ENCODE measurements around the gene TMEM126B.
A peak's percentile ranks its signal among the peaks of the same experiment; 100 is the strongest.
"Not testable (repeated sequence)": the region's sequence is repeated elsewhere in the genome, so short reads cannot be mapped to it uniquely, and the experiment has no call there.

TMEM126B gene

DNA sequence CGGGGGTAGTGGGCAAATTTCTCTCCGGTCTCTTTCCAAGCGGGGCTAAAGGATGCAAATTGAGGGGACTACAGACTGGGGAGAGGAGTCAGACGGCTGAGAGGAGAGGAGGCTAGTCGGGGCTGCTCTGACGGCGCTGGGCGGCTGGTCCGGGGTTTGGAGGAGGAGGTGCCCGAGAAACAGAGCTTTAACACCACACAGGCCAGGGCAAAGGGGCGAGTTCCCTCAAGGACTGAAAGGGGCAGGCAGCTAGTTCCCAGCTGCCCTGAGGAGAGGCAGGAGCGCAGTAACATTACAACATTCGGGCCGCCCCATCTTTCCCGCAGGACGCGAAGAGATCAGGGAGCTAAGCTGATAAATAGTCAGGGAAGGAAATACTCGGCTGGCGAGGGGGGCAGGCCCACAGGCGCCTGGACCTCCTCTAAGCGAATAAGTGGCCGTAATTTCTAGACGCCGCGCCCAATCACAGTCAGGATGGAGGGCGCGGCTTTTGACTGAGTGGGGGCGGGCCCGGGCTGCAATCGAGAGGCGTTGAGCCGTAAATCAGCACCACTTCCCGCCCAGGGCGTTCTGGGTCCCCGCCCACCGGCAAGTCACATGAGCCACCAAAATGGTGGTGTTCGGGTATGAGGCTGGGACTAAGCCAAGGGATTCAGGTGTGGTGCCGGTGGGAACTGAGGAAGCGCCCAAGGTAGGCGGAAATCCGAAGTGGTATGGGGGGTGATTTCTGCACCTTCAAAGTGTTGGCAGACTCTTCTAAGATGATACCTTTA, at the start of gene TMEM126B:
Gene TMEM126B (plus strand): TSS at position 596 of the 773 bp plus-strand sequence. CDS start 15 bp downstream, at position 611.
- DNase-seq: peak; percentile 94

DNA sequence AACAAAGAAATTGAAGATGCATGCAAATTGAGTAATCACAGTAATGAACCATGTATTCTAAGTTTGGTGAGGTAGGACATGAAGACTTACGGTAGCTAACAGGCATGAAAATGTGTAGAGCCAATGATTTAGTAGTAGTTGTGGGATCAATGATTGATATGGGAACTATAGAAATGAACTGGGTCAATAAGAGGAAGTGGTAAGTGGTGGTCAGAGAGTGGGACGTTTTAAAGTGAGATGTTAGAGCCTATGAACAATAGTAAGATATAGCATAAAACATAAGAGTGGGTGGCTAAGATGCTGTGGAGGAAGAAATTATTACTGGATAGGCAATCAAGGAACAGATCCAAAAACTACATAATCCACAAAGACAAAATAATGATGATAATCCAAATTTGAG, 46.3 kb upstream of the TMEM126B start:
- DNase-seq: no peak

DNA sequence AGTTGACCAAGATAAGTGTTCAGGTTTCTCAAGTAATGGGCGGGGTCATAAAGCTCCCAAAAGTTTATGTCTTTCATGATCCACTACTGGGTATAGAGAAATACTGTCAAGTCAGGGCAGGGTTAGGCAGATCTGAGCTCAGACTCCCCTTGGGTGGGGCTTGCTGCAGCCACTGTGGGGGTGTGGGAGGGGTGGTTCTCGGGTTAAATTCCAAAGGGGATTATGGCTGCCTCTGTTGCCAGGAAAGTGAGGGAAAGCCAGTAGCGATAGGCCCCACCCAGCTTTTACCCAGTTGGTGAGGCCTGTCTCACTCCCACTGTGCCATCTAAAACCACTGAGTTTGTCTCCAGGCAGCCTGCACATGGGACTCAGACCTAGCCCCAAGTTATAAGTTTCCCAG, 39.0 kb upstream of the TMEM126B start:
- no peak for DNase-seq

DNA sequence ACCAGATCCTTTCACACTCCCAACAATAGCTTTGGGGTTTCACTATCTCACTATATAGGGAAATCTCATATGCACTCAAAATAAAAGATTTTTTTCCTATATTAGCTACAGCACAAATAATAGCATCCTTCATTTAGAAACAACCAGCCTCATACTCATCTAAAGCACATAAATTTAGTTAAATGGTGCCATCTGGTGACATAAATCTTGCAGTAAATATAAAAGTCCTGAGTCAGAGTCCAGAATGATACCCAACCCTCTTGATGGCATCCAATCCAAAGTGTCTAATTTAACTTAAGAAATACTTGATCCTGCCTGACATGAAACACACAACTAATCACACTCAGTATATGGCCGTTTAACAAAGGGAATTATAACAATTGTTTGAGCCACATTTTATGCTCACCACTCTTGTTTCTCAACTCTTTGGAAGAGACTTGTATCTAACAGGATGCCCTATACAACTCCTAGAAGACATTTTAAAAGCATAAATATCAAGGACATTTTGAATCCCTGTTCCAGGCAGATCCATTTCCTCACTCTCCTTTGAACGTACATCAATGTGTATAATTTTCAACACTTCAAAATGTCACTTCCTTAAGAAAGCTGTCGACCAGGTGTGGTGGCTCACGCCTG, 37.4 kb upstream of the TMEM126B start:
- peak; percentile 7 for DNase-seq

DNA sequence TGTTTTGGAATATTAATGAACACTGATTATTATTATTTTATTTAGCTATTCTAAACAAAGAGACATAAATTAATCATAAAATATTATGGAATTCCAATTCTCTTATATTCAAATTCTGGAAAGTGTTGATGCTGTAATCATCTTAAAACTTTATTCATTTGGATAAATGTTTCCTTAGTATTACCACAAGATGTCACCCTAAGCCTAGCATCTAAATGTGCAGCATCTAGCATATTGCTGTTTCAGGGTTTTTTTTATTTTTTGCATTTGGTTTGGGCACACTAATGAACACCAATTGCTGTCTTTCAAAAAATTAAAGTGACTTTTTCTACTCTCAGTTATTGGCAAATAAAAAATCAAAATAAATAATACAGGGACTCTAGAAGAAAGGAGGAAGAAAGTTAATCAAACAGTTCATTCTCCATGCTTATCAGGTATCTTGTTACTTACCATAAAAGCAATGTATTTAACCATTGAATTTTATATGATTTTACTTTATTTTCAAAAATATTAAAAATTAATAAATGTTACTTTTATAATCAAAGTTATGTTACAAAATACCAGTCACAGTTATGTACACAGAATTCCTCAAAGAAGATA, 33.0 kb upstream of the TMEM126B start:
- peak; percentile 35 for DNase-seq

DNA sequence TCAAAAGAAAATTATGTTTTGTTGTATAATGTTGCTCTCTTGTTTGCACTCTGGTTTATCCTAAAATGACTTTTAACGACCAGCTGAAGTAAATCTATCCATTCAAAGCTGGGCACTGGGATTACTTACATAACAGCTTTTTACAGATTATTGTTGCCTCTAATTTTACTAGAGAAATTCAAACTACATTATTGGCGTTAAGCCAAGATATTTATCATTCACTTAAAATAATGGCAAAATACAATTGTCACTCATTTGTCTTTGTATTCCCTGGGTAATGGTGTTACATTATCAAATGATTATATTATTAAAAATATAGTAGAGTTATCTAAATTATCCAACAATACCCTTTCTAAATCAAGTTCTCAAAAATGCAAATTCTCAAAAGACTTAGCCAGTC, 31.5 kb upstream of the TMEM126B start:
- DNase-seq: no peak

DNA sequence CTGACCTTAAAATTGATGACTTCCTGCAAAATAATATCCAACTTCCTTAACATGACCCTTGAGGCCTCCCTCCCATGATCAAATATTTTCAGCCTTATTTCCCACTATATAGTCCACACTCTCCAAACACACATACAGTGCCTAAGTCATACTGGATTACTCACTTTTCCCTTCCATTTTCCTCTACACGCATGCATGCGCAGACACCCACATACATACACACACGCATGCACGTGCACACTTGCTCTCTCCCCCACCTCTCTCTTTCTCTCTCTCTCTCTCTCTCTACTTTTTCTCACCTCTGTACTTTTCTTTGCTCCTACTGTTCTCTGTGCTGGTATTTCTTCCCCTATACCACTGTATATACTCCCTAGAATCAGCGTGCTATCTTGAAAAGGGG, 29.3 kb upstream of the TMEM126B start:
- DNase-seq: no peak

DNA sequence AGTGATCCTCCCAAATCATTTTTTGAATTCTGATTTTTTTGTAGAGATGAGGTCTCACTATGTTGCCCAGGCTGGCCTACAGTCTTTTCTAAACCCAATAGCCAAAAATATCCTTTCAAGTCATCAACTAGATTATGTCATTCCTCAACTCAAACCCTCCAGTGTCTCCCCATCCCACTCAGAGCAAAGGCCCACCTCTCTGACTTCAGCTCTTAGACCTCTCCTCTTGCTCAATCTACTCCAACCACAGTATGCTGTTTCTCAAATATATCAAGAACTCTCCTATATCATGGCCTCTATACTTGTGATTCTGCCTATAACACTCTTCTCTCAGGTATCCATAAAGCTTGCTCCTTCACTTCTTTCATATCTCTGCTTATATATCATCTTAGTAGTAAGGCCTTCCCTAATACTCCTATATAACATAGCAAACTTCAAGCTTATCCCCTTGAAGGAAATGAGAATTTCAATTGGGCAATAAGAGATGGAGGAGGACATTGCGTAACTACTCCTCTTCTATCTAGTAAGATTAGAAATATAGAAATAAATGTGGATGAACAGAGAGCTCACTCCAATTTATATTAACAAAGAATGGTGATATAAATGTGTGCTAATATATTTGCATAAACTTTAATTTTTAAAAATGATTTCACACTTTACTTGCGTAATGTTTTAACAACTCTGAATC, 25.7 kb upstream of the TMEM126B start:
- DNase-seq: no peak

DNA sequence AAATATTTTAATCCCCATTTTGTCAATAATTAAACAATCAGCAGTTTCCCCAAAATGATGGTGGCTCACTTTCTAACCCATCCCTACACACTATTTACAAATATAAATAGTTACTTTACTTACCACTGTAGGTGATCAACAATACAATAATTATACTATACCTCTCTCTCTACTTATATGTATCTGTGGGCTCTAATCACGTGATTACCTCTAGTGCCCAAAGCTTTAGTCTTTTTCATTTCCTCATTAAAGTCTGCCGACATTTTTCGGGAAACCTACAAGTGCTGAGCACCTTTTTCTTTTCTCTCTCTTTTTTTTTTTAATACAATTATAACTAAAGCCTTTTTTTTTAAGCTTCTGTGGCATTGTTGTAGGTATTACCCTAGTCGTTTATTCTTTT, 25.2 kb upstream of the TMEM126B start:
- no peak for DNase-seq

DNA sequence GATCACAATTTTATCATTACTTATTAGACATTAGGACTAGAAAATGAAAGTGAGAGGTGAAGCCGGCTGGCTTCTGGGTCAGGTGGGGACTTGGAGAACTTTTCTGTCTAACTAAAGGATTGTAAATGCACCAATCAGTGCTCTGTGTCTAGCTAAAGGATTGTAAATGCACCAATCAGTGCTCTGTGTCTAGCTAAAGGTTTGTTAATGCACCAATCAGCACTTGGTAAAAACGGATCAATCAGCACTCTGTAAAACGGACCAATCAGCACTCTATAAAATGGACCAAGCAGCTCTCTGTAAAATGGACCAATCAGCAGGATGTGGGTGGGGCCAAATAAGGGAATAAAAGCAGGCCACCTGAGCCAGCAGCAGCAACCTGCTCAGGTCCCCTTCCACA, 22.2 kb upstream of the TMEM126B start:
- not testable (repeated sequence) for DNase-seq

DNA sequence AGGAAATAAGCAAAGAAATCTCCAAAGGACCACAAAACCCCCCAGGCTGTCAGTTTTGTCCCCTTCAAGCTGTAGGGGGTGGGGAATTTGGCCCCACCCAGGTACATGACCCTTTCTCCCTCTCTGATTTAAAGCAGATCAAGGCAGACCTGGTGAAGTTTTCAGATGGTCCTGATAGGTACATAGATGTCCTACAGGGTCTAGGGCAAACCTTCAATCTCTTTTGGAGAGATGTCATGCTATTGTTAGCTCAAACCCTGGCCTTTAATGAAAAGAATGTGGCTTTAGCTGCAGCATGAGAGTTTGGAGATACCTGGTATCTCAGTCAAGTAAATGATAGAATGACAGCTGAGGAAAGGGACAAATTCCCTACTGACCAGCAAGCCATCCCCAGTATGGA, 19.8 kb upstream of the TMEM126B start:
- DNase-seq: not testable (repeated sequence)

DNA sequence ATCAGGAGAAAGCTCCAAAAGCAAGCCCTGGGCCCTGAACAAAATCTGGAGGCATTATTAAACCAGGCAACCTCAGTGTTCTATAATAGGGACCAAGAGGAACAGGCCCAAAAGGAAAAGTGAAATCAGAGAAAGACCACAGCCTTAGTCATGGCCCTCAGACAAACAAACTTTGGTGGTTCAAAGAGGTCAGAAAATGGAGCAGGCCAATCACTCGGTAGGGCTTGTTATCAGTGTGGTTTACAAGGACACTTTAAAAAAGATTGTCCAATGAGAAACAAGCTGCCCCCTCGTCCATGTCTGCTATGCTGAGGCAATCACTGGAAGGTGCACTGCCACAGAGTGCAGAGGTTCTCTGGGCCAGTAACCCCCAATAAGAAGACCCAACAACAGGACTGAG, 19.1 kb upstream of the TMEM126B start:
- DNase-seq: not testable (repeated sequence)

DNA sequence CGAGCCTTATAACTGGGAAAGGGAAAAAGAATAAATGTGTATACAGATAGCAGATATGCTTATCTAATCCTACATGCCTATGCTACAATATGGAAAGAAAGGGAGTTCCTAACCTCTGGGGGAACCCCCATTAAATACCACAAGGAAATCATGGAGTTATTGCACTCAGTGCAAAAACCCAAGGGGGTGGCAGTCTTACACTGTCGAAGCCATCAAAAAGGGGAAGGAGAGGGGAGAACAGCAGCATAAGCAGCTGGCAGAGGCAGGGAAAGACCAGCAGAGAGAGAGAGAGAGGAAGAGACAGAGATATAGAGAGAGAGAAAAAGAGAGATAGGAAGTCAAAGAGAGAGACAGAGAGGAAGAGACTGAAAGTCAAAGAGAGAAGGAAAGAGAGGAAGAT, 16.8 kb upstream of the TMEM126B start:
- DNase-seq: not testable (repeated sequence)

DNA sequence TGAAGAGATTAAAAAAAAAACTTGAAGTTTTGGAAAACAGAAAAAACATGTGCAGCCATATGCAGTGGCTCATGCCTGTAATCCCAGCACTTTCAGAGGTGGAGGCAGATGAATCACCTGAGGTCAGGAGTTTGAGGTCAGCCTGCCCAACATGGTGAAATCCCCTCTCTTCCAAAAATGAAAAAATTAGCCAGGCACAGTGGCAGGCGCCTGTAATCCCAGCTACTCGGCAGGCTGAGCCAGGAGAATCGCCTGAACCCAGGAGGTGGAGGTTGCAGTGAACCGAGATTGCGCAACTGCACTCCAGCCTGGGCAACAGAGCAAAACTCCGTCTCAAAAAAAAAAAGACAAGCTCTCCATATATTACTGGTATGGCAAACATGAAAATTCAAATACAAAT, 8.9 kb upstream of the TMEM126B start:
- DNase-seq: no peak

DNA sequence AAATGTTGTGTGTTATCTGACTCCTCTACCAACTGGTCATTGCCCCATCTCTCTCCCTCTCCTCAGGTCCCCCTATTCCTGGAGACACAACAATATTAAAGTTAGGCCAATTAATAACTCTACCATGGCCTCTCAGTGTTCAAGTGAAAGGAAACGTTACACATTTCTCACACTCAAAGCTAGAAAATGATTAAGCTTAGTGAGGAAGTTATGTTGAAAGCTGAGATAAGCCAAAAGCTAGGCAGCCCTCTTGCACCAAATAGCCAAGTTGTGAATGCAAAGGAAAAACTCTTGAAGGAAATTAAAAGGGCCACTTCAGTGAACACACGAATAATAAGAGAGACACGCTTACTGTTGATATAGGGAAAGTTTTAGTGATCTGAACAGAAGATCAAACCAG, 8.1 kb upstream of the TMEM126B start:
- DNase-seq: no peak

DNA sequence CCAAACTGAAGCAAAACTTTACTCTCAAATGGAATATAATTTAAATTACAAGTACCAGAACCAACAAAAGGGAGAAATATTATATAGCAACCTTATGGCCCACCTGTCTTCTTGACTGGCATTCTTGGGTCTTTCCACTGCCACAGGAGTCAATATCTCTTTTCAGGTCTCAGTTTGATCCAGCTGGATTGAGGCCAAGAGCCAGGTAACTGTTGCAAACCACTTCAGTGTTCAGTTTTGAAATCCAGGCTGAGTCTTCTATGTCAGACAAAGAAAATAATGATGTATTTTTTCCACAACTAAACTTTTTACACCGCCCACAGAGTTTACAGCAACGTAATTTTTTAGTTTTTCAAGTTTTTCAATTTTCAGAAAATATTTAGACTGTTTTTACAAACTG, 1.9 kb upstream of the TMEM126B start:
- DNase-seq: no peak

DNA sequence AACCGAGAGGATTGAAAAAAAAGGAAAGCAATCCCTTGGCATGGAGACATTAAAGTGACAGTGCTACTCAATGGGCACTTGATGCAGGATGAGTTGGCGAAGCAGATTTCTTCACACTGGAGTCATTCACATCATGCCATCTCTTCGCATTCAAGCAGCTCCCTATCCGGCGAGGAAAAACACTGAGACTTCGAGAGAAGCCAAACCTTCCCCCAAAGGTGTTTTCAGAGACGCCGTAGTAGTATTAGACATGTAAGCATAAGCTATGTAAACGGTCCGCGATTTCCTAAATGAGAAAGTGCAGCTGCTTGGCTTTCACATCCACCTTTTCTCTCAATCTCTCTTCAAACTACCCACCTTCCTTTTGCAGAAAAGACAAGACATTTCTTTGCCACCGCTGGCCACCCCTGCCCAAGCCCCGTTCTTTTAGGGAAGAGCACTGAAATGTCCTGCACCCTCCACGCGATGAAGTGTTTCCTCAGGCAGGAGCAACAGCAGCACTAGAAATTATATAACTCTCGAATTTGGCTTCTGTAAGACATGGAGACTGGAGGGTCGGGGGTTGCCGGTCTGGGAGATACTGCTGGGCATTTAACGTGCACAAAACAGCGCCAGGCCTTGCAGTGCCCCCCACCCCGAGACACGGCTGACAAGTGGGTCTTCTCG, 928 bp upstream of the TMEM126B start, which contains the start of gene DLG2:
Gene DLG2 (minus strand): TSS at position 13 of the 666 bp plus-strand sequence.
- DNase-seq: peak; percentile 27

DNA sequence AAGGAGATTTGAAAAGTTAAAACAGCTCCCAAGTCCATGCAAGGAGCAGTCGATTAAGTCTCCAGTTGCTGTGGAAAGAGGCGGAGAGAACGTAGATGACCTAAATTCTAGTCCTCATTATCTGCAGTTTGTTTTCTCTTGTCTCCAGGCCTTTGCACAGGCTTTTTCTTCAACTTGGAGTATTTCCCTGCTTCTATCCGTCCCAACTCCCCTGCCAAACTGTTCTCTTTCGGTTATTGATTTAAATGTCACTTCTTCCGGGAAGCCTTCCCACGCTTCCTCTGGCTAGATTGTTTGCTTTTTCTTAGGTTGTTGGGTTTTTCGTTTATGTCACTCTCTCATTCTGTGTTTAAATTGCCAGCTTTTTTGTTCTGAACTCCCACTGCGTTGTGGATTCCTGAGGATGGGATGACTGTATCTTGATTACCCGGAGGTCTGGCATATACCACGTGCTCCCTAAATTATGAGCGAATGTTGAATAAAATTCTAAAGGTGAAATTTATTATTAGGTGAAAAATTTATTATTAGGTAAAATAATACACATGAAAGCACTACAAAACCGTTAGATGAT, 463 bp downstream of the TMEM126B start:
- no peak for DNase-seq

DNA sequence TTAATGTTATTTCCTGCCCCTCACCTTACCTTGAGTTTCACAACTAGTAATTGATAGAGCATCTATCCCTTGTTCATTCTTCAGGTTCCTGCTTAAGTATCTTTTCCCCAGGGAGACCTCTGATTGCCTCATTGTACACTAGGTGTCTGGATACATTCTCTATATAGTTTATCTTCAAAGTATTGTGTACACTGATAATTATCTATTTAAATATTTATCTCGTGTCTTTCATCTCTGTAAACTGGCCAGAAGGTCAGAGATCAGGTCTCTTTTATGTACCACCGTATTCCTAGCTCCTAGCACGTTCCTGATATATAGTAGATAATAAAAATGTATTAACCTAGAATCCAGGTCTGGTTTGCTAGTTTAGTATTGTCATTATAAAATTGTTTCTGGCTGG, 6.4 kb downstream of the TMEM126B start:
- DNase-seq: no peak

DNA sequence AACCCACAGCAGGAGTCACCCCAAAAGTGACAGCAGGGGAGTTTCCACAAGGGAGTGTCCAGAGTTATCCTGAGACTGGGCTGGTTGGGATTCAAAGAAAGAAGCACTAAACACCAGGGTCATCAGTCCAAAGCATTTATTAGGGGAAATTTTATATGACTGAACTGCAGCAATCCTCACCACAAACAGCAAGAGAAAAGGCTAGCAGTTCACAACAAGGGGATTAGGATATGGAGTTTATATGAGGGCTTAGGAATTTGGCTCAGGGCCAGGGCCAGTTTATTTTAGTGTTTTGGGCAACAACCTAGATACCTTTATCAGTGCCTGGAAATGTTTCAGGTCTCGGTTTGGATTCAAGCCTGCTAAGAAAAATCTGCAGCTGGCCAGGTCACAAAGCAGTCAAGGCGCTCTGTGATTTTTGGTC, 14.8 kb downstream of the TMEM126B start:
- DNase-seq: no peak

DNA sequence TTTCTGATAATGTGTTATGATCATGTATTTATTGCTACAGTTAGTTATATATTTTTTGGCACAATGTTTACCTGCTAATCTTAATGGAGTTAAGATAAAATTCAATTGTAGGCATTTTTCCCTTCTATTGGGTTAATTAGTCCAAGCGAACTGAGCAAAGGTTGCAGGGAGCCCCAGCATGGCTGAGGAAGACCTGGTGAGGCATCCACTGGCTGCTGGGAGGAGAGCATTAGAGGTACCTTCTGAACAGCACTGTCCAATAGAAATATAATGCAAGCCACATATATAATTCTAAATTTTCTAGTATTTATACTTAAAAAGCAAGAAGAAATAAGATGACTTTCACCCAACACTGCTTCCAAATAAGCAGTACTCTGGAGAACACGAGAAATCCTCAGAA, 18.7 kb downstream of the TMEM126B start:
- DNase-seq: no peak

DNA sequence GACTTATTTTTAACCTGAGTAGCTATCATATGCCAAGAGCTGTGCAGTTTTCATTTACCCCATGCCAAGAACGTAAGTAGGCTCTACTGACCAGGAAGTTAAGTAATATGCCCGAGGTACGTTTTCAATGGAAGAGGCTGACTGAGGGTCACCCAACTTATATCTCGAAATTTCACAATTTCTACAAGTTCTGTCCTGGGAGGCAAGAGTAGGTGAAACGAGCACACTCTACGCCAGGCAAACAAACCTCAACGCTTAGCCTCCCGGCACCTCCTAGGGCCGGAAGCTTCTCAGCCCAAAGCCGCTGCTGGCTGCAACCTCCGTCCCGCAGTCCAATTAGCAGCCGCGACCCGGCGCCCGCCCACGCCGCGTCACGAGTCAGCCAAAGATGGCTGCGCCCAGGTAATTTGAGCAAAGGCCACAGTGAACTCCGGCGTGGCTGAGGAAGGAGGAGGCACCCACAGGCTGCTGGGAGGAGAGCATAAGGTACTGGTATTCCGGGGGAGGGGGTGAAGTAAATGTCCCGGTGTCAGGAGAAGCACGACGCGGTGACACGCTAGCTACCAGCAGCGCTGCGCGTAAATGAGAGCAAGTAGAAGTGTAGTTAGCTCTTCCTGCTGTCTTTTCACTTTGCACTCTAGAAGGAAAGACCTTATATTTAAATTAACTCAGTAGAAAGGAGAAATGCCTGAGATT, 19.4 kb downstream of the TMEM126B start, which contains the start of gene TMEM126A:
Gene TMEM126A (plus strand): TSS at position 364 of the 696 bp plus-strand sequence. CDS start 2,289 bp downstream, outside the sequence.
- peak; percentile 85 for DNase-seq

Measured in NCI-H2227 treated with DMSO at 0.1 percent for 48 hours (cell line).